Panc1 (cell line): ENCODE data around the gene MT1B.

Experiments
- CTCF ChIP-seq: fragments of 450-650 bp; IDR thresholded peaks from 2 replicates; pipeline ENCODE4 v1.5.1; 2017; ENCODE audit warnings: mild to moderate bottlenecking
- POLR2AphosphoS5 ChIP-seq: IDR thresholded peaks from 2 replicates; pipeline ENCODE4 v1.6.1; 2012; ENCODE audit warnings: mild to moderate bottlenecking, low read depth, low read length, moderate library complexity
- SIN3A ChIP-seq: IDR thresholded peaks from 2 replicates; pipeline ENCODE4 v1.6.1; 2012; ENCODE audit warnings: low read depth, mild to moderate bottlenecking, low read length, moderate library complexity, borderline replicate concordance; ENCODE audit not compliant: insufficient read depth

- TF ChIP-seq CTCF (no peak), SIN3A (no peak), POLR2AphosphoS5 (no peak; the same call in 1 of the 2 replicates)
These were observed 45.1 kb upstream of the MT1B start for GRCh38 chr16:56606476-56607108.
